ENCODE results near the gene ESRRA. TPM values are rescaled to one million over a fixed set of nuclear protein-coding genes. Genes with fewer than 3 reads are reported as not detected.

The ESRRA gene
- total and polyA plus RNA-seq, 9 of the 15 experiments (the other 6 are each of a cell fraction or from before 2014, with no cell fraction given), result 0.27 to 89.7 (median 23.7) TPM

- TF ChIP-seq RBFOX2 (IDR thresholded peaks at IDR 0.05; ENCODE audit: low read depth, low read length), result peak; percentile 13; the same call in 1 of the 2 replicates
- no peak for TF ChIP-seq RNF219 (CRISPR knock-in tag; IDR thresholded peaks at IDR 0.05)
- TF ChIP-seq CTBP1 (IDR thresholded peaks at IDR 0.05; ENCODE audit: borderline replicate concordance), result no peak
Observed at GRCh38 chr11:64266339-64266738, 39.0 kb upstream of the ESRRA start (continued).

- Histone ChIP-seq H3K27ac (ENCODE audit: extremely low read depth, low read depth, low read length) (peak overlapping the region; percentile 96), H3K9me3 (replicated peaks; ENCODE audit: control insufficient read depth, insufficient read depth, low read depth, low read length) (no peaks in the 10 kb centered on the region), H3K9ac (ENCODE audit: insufficient read depth in 1 of 2, low read depth in 2 of 2, low read length in 2 of 2) (peak overlapping the region; percentile 89 to 99; a peak in 3 of 4 replicates), H4K20me1 (replicated peaks; ENCODE audit: control insufficient read depth, insufficient read depth, low read length) (no peaks in the 10 kb centered on the region), H3K4me3 (no peak overlapping the region), H3K9me1 (ENCODE audit: control insufficient read depth, insufficient read depth, low read length) (peaks cover 3% of the 10 kb centered on the region), H3K36me3 (ENCODE audit: control insufficient read depth, insufficient read depth, low read length) (peaks cover 54% of the 10 kb centered on the region), H3K79me2 (ENCODE audit: control insufficient read depth, insufficient read depth, low read length) (peaks cover 28% of the 10 kb centered on the region), H3K27me3 (ENCODE audit: control insufficient read depth in 2 of 2, insufficient read depth in 2 of 2, low read length in 2 of 2) (no peaks in the 10 kb centered on the region), H3K4me1 (replicated peaks in 1 of 2; ENCODE audit: control insufficient read depth in 2 of 2, insufficient read depth in 2 of 2, low read length in 2 of 2) (peaks cover 21 to 65% of the 10 kb centered on the region in 2 experiments), H2AFZ (ENCODE audit: low read depth, low read length) (no peak overlapping the region), H3K4me2 (ENCODE audit: insufficient read depth, low read length) (no peak overlapping the region)
- in situ Hi-C loops (cut with MboI) (no loop called here), intact Hi-C loops (cut with micrococcal nuclease) (no loop called here)
- ATAC-seq (no peak), FAIRE-seq (no peak), DNase-seq (ENCODE audit: extremely low read depth in 1 of 4, low spot score in 3 of 4) (no peak)
- POLR2A ChIA-PET, result interaction anchor here (0.6 to 5.7 kb wide), 7 partner anchors 9 to 61 kb away, joined by 3 to 58 read pairs (median 31); partner anchors contain the start of genes CATSPERZ, ESRRA, FERMT3 and NUDT22
- BruUV-seq (replicated peaks), result no TSS peak
- CTCF ChIA-PET (ENCODE audit: low intra/inter-chr PET ratio), result no interaction called here
- peak; percentile 69 for TF ChIP-seq POLR2G (IDR thresholded peaks at IDR 0.05; ENCODE audit: low read depth, low read length)
- peak; percentile 70; the same call in 1 of the 2 replicates for TF ChIP-seq HNRNPL (IDR thresholded peaks at IDR 0.05; ENCODE audit: low read depth, low read length)
- TF ChIP-seq PREB (CRISPR knock-in tag; IDR thresholded peaks at IDR 0.05), result no peak
- peak; percentile 21 for TF ChIP-seq RBM22 (IDR thresholded peaks at IDR 0.05; ENCODE audit: low read depth, low read length, poor library complexity, severe bottlenecking)
- TF ChIP-seq USF1 (CRISPR knock-in tag; IDR thresholded peaks at IDR 0.05), result 0 out of 2 replicates have a peak, but pooled peaks have one; percentile 6
- 83% methylated on average over 19 of the region's 27 CpGs for WGBS (ENCODE audit: insufficient coverage, low coverage, missing lambda C conversion rate)
Observed at GRCh38 chr11:64267207-64267945, 37.9 kb upstream of the ESRRA start.
